HepG2 (cell line): ENCODE measurements around the gene RGR. TPM values are rescaled to one million over a fixed set of nuclear protein-coding genes. Genes with fewer than 3 reads are reported as not detected.
A peak's percentile ranks its signal among the peaks of the same experiment; 100 is the strongest.

Experiments
- BRD4 ChIP-seq: sonication (generic); formaldehyde crosslinking; IDR thresholded peaks from 2 replicates; pipeline ENCODE4 v1.4.0; 2020; ENCODE audit warnings: missing genetic modification reagents
- EP300 ChIP-seq, 3 experiments: sonication (generic) in 1 of 3; formaldehyde crosslinking in 1 of 3; IDR thresholded peaks; 2 replicates each; pipeline versions ENCODE4 v1.5.1 to v1.6.1; 2011 to 2020; ENCODE audit warnings: low read depth in 2 of 3, low read length in 2 of 3, borderline replicate concordance in 1 of 3, improper control_type of control experiment in 1 of 3, mild to moderate bottlenecking in 1 of 3, missing genetic modification reagents in 1 of 3, moderate library complexity in 1 of 3
- FOXC1 ChIP-seq: sonication (generic); formaldehyde crosslinking; IDR thresholded peaks from 2 replicates; pipeline ENCODE4 v1.8.0; 2022; ENCODE audit warnings: mild to moderate bottlenecking, missing genetic modification reagents, borderline replicate concordance
- KLF12 ChIP-seq: sonication (generic); formaldehyde crosslinking; IDR thresholded peaks from 2 replicates; pipeline ENCODE4 v1.4.0; 2020; ENCODE audit warnings: missing genetic modification reagents, borderline replicate concordance
- PRDM4 ChIP-seq: sonication (generic); formaldehyde crosslinking; IDR thresholded peaks from 2 replicates; pipeline ENCODE4 v1.9.0; 2021; ENCODE audit warnings: missing genetic modification reagents, borderline replicate concordance
- SIX1 ChIP-seq: sonication (generic); formaldehyde crosslinking; IDR thresholded peaks from 2 replicates; pipeline ENCODE4 v1.4.0; 2020; ENCODE audit warnings: missing genetic modification reagents, borderline replicate concordance
- SMARCE1 ChIP-seq: fragments of 450-650 bp; IDR thresholded peaks from 2 replicates; pipeline ENCODE4 v1.6.1; 2017; ENCODE audit warnings: borderline replicate concordance
- SP2 ChIP-seq: sonication (generic); formaldehyde crosslinking; IDR thresholded peaks from 2 replicates; pipeline ENCODE4 v1.5.1; 2020; ENCODE audit warnings: mild to moderate bottlenecking, missing genetic modification reagents
- ZBTB38 ChIP-seq: sonication (generic); formaldehyde crosslinking; IDR thresholded peaks from 2 replicates; pipeline ENCODE4 v1.5.1; 2020; ENCODE audit warnings: mild to moderate bottlenecking, missing genetic modification reagents
- ZMAT3 ChIP-seq: sonication (generic); formaldehyde crosslinking; conservative IDR thresholded peaks from 2 replicates; pipeline ENCODE4 v1.7.0; 2021; ENCODE audit warnings: missing genetic modification reagents
- ZNF142 ChIP-seq: sonication (generic); formaldehyde crosslinking; IDR thresholded peaks from 2 replicates; pipeline ENCODE4 v1.4.0; 2020; ENCODE audit warnings: missing genetic modification reagents
- ZNF335 ChIP-seq: sonication (generic); formaldehyde crosslinking; IDR thresholded peaks from 2 replicates; pipeline ENCODE4 v1.4.0; 2020; ENCODE audit warnings: missing genetic modification reagents
- ZNF790 ChIP-seq: sonication (generic); formaldehyde crosslinking; IDR thresholded peaks from 2 replicates; pipeline ENCODE4 v1.8.0; 2022; ENCODE audit warnings: missing genetic modification reagents, mild to moderate bottlenecking, borderline replicate concordance
- ZSCAN20 ChIP-seq: sonication (generic); formaldehyde crosslinking; IDR thresholded peaks from 2 replicates; pipeline ENCODE4 v1.4.0; 2020; ENCODE audit warnings: missing genetic modification reagents, mild to moderate bottlenecking, borderline replicate concordance
- polyA plus RNA-seq, 8 experiments: library from polyadenylated mRNA; depleted of rRNA in 3 of 8; stranded (reverse) in 7 of 8; unstranded in 1 of 8; fragments of >200 nt; fragmentation: Illumina TruSeq in 4 of 8; extraction: Trizol in 4 of 8; gene quantifications; 2 replicates each; pipeline versions ENCODE4 v1.2.1 to v1.2.3, GENCODE V29; 2011 to 2016; ENCODE audit warnings: low read depth in 4 of 8, missing spikeins in 1 of 8, mixed read lengths in 1 of 8; ENCODE audit not compliant: insufficient read depth in 1 of 8
- total RNA-seq, 5 experiments: library from RNA; depleted of rRNA; stranded (reverse); fragments of >200 nt; fragmentation: Illumina TruSeq; extraction: Trizol; gene quantifications; 2 replicates each; pipeline ENCODE4 v1.2.3, GENCODE V29; 2016; ENCODE audit warnings: low read depth in 1 of 5
- TF ChIP-seq, protein P1 (sequence below): sonication (generic); formaldehyde crosslinking; IDR thresholded peaks from 2 replicates; pipeline ENCODE4 v1.4.0; 2020; ENCODE audit warnings: mild to moderate bottlenecking, low read depth, missing genetic modification reagents
- TF ChIP-seq, protein P2 (sequence below): sonication (generic); formaldehyde crosslinking; IDR thresholded peaks from 2 replicates; pipeline ENCODE4 v1.5.0; 2020; ENCODE audit warnings: missing genetic modification reagents
- TF ChIP-seq, protein P3 (sequence below): sonication (generic); formaldehyde crosslinking; IDR thresholded peaks from 2 replicates; pipeline ENCODE4 v1.4.0; 2020; ENCODE audit warnings: missing genetic modification reagents, borderline replicate concordance

The RGR gene
- total and polyA plus RNA-seq, 2 of the 13 experiments (the other 11 are each of a cell fraction or from before 2014, with no cell fraction given): 0.69 to 0.71 TPM

GRCh38 chr10:84256510-84257342, 11.9 kb downstream of the RGR start (continued):
- TF ChIP-seq, protein P1, sequence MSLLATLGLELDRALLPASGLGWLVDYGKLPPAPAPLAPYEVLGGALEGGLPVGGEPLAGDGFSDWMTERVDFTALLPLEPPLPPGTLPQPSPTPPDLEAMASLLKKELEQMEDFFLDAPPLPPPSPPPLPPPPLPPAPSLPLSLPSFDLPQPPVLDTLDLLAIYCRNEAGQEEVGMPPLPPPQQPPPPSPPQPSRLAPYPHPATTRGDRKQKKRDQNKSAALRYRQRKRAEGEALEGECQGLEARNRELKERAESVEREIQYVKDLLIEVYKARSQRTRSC (CRISPR knock-in tag): no peak
- TF ChIP-seq PRDM4 (CRISPR knock-in tag) (no peak), ZNF142 (CRISPR knock-in tag) (no peak), ZNF335 (peak; percentile 98), KLF12 (CRISPR knock-in tag) (no peak), FOXC1 (CRISPR knock-in tag) (no peak), ZNF790 (CRISPR knock-in tag) (no peak), ZMAT3 (CRISPR knock-in tag) (peak; percentile 73; the same call in 1 of the 2 replicates), ZBTB38 (peak; percentile 10; the same call in 1 of the 2 replicates), SMARCE1 (no peak), ZSCAN20 (CRISPR knock-in tag) (no peak), EP300 (IDR thresholded peaks at IDR 0.05; ENCODE audit: low read depth in 2 of 2, low read length in 2 of 2) (no peak), EP300 (CRISPR knock-in tag; IDR thresholded peaks at IDR 0.05; ENCODE audit: borderline replicate concordance) (no peak), BRD4 (CRISPR knock-in tag) (no peak), SIX1 (no peak), SP2 (CRISPR knock-in tag) (no peak)
- TF ChIP-seq, protein P2, sequence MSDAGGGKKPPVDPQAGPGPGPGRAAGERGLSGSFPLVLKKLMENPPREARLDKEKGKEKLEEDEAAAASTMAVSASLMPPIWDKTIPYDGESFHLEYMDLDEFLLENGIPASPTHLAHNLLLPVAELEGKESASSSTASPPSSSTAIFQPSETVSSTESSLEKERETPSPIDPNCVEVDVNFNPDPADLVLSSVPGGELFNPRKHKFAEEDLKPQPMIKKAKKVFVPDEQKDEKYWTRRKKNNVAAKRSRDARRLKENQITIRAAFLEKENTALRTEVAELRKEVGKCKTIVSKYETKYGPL (CRISPR knock-in tag): 0 out of 2 replicates have a peak, but pooled peaks have one; percentile 42
- TF ChIP-seq, protein P3, sequence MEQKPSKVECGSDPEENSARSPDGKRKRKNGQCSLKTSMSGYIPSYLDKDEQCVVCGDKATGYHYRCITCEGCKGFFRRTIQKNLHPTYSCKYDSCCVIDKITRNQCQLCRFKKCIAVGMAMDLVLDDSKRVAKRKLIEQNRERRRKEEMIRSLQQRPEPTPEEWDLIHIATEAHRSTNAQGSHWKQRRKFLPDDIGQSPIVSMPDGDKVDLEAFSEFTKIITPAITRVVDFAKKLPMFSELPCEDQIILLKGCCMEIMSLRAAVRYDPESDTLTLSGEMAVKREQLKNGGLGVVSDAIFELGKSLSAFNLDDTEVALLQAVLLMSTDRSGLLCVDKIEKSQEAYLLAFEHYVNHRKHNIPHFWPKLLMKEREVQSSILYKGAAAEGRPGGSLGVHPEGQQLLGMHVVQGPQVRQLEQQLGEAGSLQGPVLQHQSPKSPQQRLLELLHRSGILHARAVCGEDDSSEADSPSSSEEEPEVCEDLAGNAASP (CRISPR knock-in tag): no peak
